Hematopoietic multipotent progenitor cell (in vitro differentiated cells): ENCODE data around the gene CAVIN3. TPM values are rescaled to one million over a fixed set of nuclear protein-coding genes. Genes with fewer than 3 reads are reported as not detected.

ENCODE experiments used
- DNase-seq, 3 donors: peaks; one replicate each; pipeline ENCODE4 v3.0.0-alpha.2; 2011 to 2015; ENCODE audit warnings: low read depth in 2 of 3, low spot score in 2 of 3
- total RNA-seq: library from RNA; depleted of rRNA; stranded (reverse); fragments of >200 nt; gene quantifications from one replicate; pipeline ENCODE4 v1.2.3, GENCODE V29; 2012

The CAVIN3 gene
- total RNA-seq, 1 donor = 0.27 TPM

- no peak for DNase-seq
Measured at GRCh38 chr11:6273188-6273587, 47.1 kb downstream of the CAVIN3 start.

GRCh38 chr11:6271598-6271997 lies 48.7 kb downstream of the CAVIN3 start:
- no peak for DNase-seq

DNA sequence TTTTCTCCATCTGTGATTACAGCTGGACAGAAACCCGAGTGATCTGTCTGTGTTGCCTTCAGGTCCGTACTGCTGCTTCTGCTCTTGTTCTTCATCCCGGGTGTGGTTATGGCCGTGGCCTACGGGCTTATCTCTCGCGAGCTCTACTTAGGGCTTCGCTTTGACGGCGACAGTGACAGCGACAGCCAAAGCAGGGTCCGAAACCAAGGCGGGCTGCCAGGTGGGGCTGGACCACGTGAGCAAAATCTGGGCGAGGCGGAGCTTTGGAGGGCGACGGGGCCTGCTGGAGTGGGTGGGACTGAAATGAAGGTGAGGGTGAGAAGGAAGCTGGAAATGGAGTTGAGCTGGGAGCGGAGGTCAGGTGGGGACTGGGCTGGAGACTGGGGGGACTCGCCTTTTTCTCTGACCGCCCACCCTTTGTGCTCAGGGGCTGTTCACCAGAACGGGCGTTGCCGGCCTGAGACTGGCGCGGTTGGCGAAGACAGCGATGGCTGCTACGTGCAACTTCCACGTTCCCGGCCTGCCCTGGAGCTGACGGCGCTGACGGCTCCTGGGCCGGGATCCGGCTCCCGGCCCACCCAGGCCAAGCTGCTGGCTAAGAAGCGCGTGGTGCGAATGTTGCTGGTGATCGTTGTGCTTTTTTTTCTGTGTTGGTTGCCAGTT lies 49.6 kb downstream of the CAVIN3 start:
- DNase-seq = no peak

GRCh38 chr11:6269994-6270393 lies 50.3 kb downstream of the CAVIN3 start:
- DNase-seq = no peak

Other genes starting within 250 kb of the CAVIN3 start
- gene OR56B4, start 212.8 kb downstream of the CAVIN3 start, total RNA-seq = under 0.01 TPM
- 0.27 TPM for gene OR52B2, start 150.2 kb downstream of the CAVIN3 start, total RNA-seq
- gene OR52W1, start 121.3 kb downstream of the CAVIN3 start, total RNA-seq = not detected
- gene C11orf42, start 114.9 kb downstream of the CAVIN3 start, total RNA-seq = not detected
- gene FHIP1B, start 85.9 kb downstream of the CAVIN3 start, total RNA-seq = 46.0 TPM
- 0.27 TPM for gene CNGA4, start 81.4 kb downstream of the CAVIN3 start, total RNA-seq
- not detected for gene CCKBR, start 60.7 kb downstream of the CAVIN3 start, total RNA-seq
- gene SMPD1, start 70.0 kb upstream of the CAVIN3 start, total RNA-seq = 14.0 TPM
- 23.7 TPM for gene APBB1, start 98.6 kb upstream of the CAVIN3 start, total RNA-seq
- 1.6 TPM for gene HPX, start 120.5 kb upstream of the CAVIN3 start, total RNA-seq
- gene TRIM3, start 153.4 kb upstream of the CAVIN3 start, total RNA-seq = 21.3 TPM
- 46.3 TPM for gene ARFIP2, start 160.8 kb upstream of the CAVIN3 start, total RNA-seq
- 83.2 TPM for gene TIMM10B, start 161.0 kb upstream of the CAVIN3 start, total RNA-seq
- 15.6 TPM for gene DNHD1, start 176.8 kb upstream of the CAVIN3 start, total RNA-seq